IMR-90 (cell line): ENCODE results near the gene LHPP. TPM values are rescaled to one million over a fixed set of nuclear protein-coding genes. Genes with fewer than 3 reads are reported as not detected.

Experiments used
- ATAC-seq: fragments of 200-7000 bp; cut with Tn5 transposase; 2 replicates; pipeline ENCODE4 v1.9.1; 2020; ENCODE audit warnings: low read depth, mild to moderate bottlenecking, moderate library complexity
- BruUV-seq: library from RNA; stranded (reverse); fragments of 400-500 nt; replicated peaks from 2 replicates; lab custom pipeline; 2021; lab: Mats Ljungman, UMichigan
- CTCF ChIA-PET: fragments of 300-600 bp; formaldehyde crosslinking; extraction: SDS; loops from one replicate; lab custom pipeline; 2021; ENCODE audit warnings: antibody characterized with exemption; lab: Yijun Ruan, JAX
- POLR2A ChIA-PET: fragments of 300-600 bp; sonication (Branson Sonifier 250); formaldehyde crosslinking; loops from one replicate; lab custom pipeline; 2022; ENCODE audit warnings: antibody characterized with exemption; ENCODE audit not compliant: unreplicated experiment; lab: Charles Lee
- DNase-seq: peaks from one replicate; pipeline ENCODE4 v3.0.0; 2013
- H2AFZ ChIP-seq: replicated peaks from 2 replicates; pipeline ENCODE3; 2013; ENCODE audit warnings: low read length, mild to moderate bottlenecking; ENCODE audit not compliant: poor library complexity
- H2AK5ac ChIP-seq: 2 replicates; pipeline ENCODE4 v1.6.1; 2013; ENCODE audit warnings: low read depth, low read length, inconsistent platforms
- H2AK9ac ChIP-seq: replicated peaks from 2 replicates; pipeline ENCODE3; 2013; ENCODE audit warnings: mild to moderate bottlenecking, low read depth, low read length, moderate library complexity; ENCODE audit not compliant: poor library complexity
- H2BK120ac ChIP-seq: 2 replicates; pipeline ENCODE4 v1.6.1; 2013; ENCODE audit warnings: low read depth, low read length, inconsistent platforms
- H2BK15ac ChIP-seq: 3 replicates; pipeline ENCODE4 v1.6.1; 2013; ENCODE audit warnings: low read depth, low read length, inconsistent platforms
- H2BK20ac ChIP-seq: 2 replicates; pipeline ENCODE4 v1.6.1; 2013; ENCODE audit warnings: low read depth, mild to moderate bottlenecking, inconsistent platforms, low read length, moderate library complexity
- H2BK5ac ChIP-seq: 2 replicates; pipeline ENCODE4 v1.6.1; 2013; ENCODE audit warnings: mild to moderate bottlenecking, low read depth, low read length, inconsistent platforms; ENCODE audit not compliant: poor library complexity, severe bottlenecking
- H3K14ac ChIP-seq: replicated peaks from 2 replicates; pipeline ENCODE4 v1.6.1; 2013; ENCODE audit warnings: low read depth, low read length, inconsistent platforms
- H3K18ac ChIP-seq: 2 replicates; pipeline ENCODE4 v1.6.1; 2013; ENCODE audit warnings: low read depth, low read length, control low read depth
- H3K23ac ChIP-seq: 2 replicates; pipeline ENCODE4 v1.6.1; 2013; ENCODE audit warnings: low read depth, low read length, inconsistent platforms
- H3K27ac ChIP-seq: 2 replicates; pipeline ENCODE4 v1.5.1; 2013; ENCODE audit warnings: mild to moderate bottlenecking, control low read depth, low read length; ENCODE audit not compliant: insufficient read depth
- H3K27me3 ChIP-seq: 2 replicates; pipeline ENCODE4 v1.6.1; 2013; ENCODE audit warnings: low read length; ENCODE audit not compliant: control insufficient read depth, insufficient read depth
- H3K36me3 ChIP-seq: 2 replicates; pipeline ENCODE4 v1.6.1; 2013; ENCODE audit warnings: low read length, mixed read lengths; ENCODE audit not compliant: control insufficient read depth, insufficient read depth
- H3K4ac ChIP-seq: 2 replicates; pipeline ENCODE4 v1.6.1; 2013; ENCODE audit warnings: low read depth, low read length, inconsistent platforms
- H3K4me1 ChIP-seq: 2 replicates; pipeline ENCODE4 v1.6.1; 2013; ENCODE audit warnings: low read length, mixed read lengths; ENCODE audit not compliant: control insufficient read depth, insufficient read depth
- H3K4me2 ChIP-seq: 2 replicates; pipeline ENCODE4 v1.6.1; 2013; ENCODE audit warnings: low read depth, mild to moderate bottlenecking, control low read depth, low read length, moderate library complexity
- H3K4me3 ChIP-seq: 2 replicates; pipeline ENCODE4 v1.5.1; 2013; ENCODE audit warnings: low read depth, mild to moderate bottlenecking, control low read depth, low read length, moderate library complexity; ENCODE audit not compliant: insufficient read depth
- H3K56ac ChIP-seq: 2 replicates; pipeline ENCODE4 v1.6.1; 2013; ENCODE audit warnings: low read length, inconsistent platforms; ENCODE audit not compliant: insufficient read depth; ENCODE audit errors: extremely low read depth
- H3K79me1 ChIP-seq, 2 experiments: 2 replicates each; pipeline ENCODE4 v1.6.1; 2013; ENCODE audit warnings: low read length in 2 of 2, inconsistent platforms in 1 of 2, low read depth in 1 of 2
- H3K9ac ChIP-seq: 2 replicates; pipeline ENCODE4 v1.6.1; 2013; ENCODE audit warnings: low read depth, low read length, control low read depth
- H3K9me1 ChIP-seq: 2 replicates; pipeline ENCODE4 v1.6.1; 2013; ENCODE audit warnings: low read length, inconsistent platforms; ENCODE audit not compliant: insufficient read depth
- H3K9me3 ChIP-seq: 2 replicates; pipeline ENCODE4 v1.6.1; 2013; ENCODE audit warnings: low read length; ENCODE audit not compliant: control insufficient read depth, insufficient read depth
- H4K20me1 ChIP-seq: 2 replicates; pipeline ENCODE4 v1.6.1; 2013; ENCODE audit warnings: low read length, inconsistent platforms; ENCODE audit not compliant: insufficient read depth
- H4K5ac ChIP-seq: 2 replicates; pipeline ENCODE4 v1.6.1; 2013; ENCODE audit warnings: mild to moderate bottlenecking, low read depth, low read length, control low read depth
- H4K8ac ChIP-seq, 2 experiments: 2 replicates each; pipeline ENCODE4 v1.6.1; 2013; ENCODE audit warnings: low read depth in 2 of 2, low read length in 2 of 2, control low read depth in 1 of 2, inconsistent platforms in 1 of 2
- H4K91ac ChIP-seq: 2 replicates; pipeline ENCODE4 v1.6.1; 2013; ENCODE audit warnings: low read depth, low read length, inconsistent platforms; ENCODE audit not compliant: insufficient read depth
- BHLHE40 ChIP-seq: fragments of 150-350 bp; IDR thresholded peaks from 2 replicates; pipeline ENCODE4 v1.6.1; 2016; ENCODE audit warnings: mild to moderate bottlenecking, low read depth, low read length
- CEBPB ChIP-seq: IDR thresholded peaks from 2 replicates; pipeline ENCODE4 v1.6.1; 2012; ENCODE audit warnings: low read depth, low read length, improper control_type of control experiment
- CHD1 ChIP-seq: IDR thresholded peaks from 2 replicates; pipeline ENCODE4 v1.6.1; 2012; ENCODE audit warnings: low read depth, low read length, improper control_type of control experiment
- FOS ChIP-seq: fragments of 150-350 bp; IDR thresholded peaks from 2 replicates; pipeline ENCODE4 v1.6.1; 2016; ENCODE audit warnings: low read depth, low read length
- MAFK ChIP-seq: IDR thresholded peaks from 2 replicates; pipeline ENCODE4 v1.6.1; 2012; ENCODE audit warnings: low read depth, low read length, improper control_type of control experiment
- MAZ ChIP-seq: IDR thresholded peaks from 2 replicates; pipeline ENCODE4 v1.6.1; 2012; ENCODE audit warnings: low read depth, mild to moderate bottlenecking, low read length, improper control_type of control experiment, moderate library complexity, borderline replicate concordance
- NFE2L2 ChIP-seq: fragments of 150-350 bp; IDR thresholded peaks from 2 replicates; pipeline ENCODE4 v1.6.1; 2016; ENCODE audit warnings: low read depth, mild to moderate bottlenecking, low read length
- POLR2A ChIP-seq: IDR thresholded peaks from 2 replicates; pipeline ENCODE4 v1.6.1; 2012; ENCODE audit warnings: mild to moderate bottlenecking, low read depth, low read length
- RAD21 ChIP-seq: IDR thresholded peaks from 2 replicates; pipeline ENCODE4 v1.6.1; 2012; ENCODE audit warnings: low read length, improper control_type of control experiment
- RCOR1 ChIP-seq: IDR thresholded peaks from 2 replicates; pipeline ENCODE4 v1.6.1; 2012; ENCODE audit warnings: mild to moderate bottlenecking, low read length, improper control_type of control experiment; ENCODE audit not compliant: insufficient replicate concordance
- RFX5 ChIP-seq: IDR thresholded peaks from 2 replicates; pipeline ENCODE4 v1.8.0; 2012; ENCODE audit warnings: low read depth, mild to moderate bottlenecking, low read length, moderate library complexity
- SMC3 ChIP-seq: fragments of 150-350 bp; IDR thresholded peaks from 2 replicates; pipeline ENCODE4 v1.6.1; 2016; ENCODE audit warnings: low read depth, mild to moderate bottlenecking, antibody characterized with exemption, low read length, moderate library complexity
- WGBS, 2 experiments: methylation state at CpG; one replicate each; pipeline versions ENCODE4 v1.1.5 to v1.1.7; 2013; ENCODE audit warnings: missing lambda C conversion rate in 2 of 2; ENCODE audit not compliant: insufficient read length in 1 of 2; ENCODE audit errors: extremely low coverage in 2 of 2; 5-methylcytosine and 5-hydroxymethylcytosine counted together
- dilution Hi-C: fragments of 300-500 bp; cut with HindIII; formaldehyde crosslinking; loops from one replicate; pipeline ENCODE4 v1.14.3; 2018; ENCODE audit warnings: low sequenced_read_pairs; ENCODE audit not compliant: unreplicated experiment
- in situ Hi-C: fragments of 300-500 bp; cut with MboI; formaldehyde crosslinking; loops from 3 replicates; pipeline ENCODE4 v1.14.3; 2019; ENCODE audit warnings: low sequenced_read_pairs, inconsistent platforms, mixed read lengths
- intact Hi-C: fragments of 100-400 bp; cut with micrococcal nuclease; formaldehyde crosslinking; loops from 2 replicates; pipeline ENCODE4 v1.10.0; 2022
- polyA plus RNA-seq, 3 experiments: library from polyadenylated mRNA; depleted of rRNA; stranded (reverse); fragments of >200 nt; gene quantifications; 2 replicates each; pipeline ENCODE4 v1.2.3, GENCODE V29; 2012; ENCODE audit warnings: low replicate concordance in 1 of 3
- total RNA-seq: library from RNA; depleted of rRNA; stranded (reverse); fragments of >200 nt; gene quantifications from 2 replicates; pipeline ENCODE4 v1.2.3, GENCODE V29; 2012
- TF ChIP-seq, protein P1 (sequence below): conservative IDR thresholded peaks from 2 replicates; pipeline ENCODE4 v1.5.1; 2012; ENCODE audit warnings: mild to moderate bottlenecking, low read depth, low read length, improper control_type of control experiment
- TF ChIP-seq, protein P2 (sequence below): fragments of 150-350 bp; IDR thresholded peaks from 2 replicates; pipeline ENCODE4 v1.6.1; 2017; ENCODE audit warnings: mild to moderate bottlenecking, antibody characterized with exemption, low read length, low read depth
- TF ChIP-seq, protein P3 (sequence below): fragments of 150-350 bp; IDR thresholded peaks from 2 replicates; pipeline ENCODE4 v1.6.1; 2016; ENCODE audit warnings: low read depth, mild to moderate bottlenecking, low read length, moderate library complexity, borderline replicate concordance

LHPP gene
- total and polyA plus RNA-seq, 2 of the 4 experiments (the other 2 are of a cell fraction) = 2.7 to 8.3 TPM

DNA sequence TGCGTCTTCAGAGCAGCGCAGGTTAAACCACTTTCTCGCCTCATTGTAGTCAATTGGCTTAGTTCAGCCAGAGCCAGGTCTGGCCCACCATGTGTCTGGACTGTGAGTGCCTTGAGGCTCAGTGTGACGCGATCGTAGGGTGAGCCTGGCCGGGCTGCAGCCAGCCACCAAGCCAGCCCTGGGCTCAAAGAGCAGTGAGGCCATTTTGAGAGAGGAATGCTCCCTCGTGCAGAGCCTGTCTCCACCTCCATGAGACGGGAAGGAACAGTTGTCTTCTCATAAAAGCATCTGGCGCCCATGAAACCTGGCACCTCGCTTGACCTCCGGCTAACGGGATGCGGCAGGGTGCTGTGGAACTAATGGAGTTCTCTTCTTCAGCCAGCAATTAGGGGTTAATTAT lies 34.5 kb downstream of the LHPP start:
- no peak for DNase-seq
- Histone ChIP-seq H3K14ac (no peak overlapping the region), H2AK9ac (no peak overlapping the region), H3K4me1 (no peaks in the 10 kb centered on the region), H4K8ac (no peak overlapping the region), H3K56ac (no peak overlapping the region), H2BK5ac (no peak overlapping the region), H3K27me3 (no peaks in the 10 kb centered on the region), H4K20me1 (no peaks in the 10 kb centered on the region), H4K91ac (no peak overlapping the region), H3K4me2 (no peak overlapping the region), H2AK5ac (no peak overlapping the region), H3K9me1 (no peaks in the 10 kb centered on the region), H3K36me3 (no peaks in the 10 kb centered on the region), H3K9me3 (0 out of 2 replicates have a peak, but pooled peaks cover 2% of the 10 kb centered on the region), H3K18ac (no peak overlapping the region), H2BK120ac (no peak overlapping the region), H2BK20ac (no peak overlapping the region), H2BK15ac (no peak overlapping the region), H3K79me1 (no peaks in the 10 kb centered on the region), H3K4ac (no peak overlapping the region), H3K27ac (no peak overlapping the region), H3K4me3 (no peak overlapping the region), H4K5ac (no peak overlapping the region), H3K9ac (no peak overlapping the region), H3K23ac (no peak overlapping the region), H2AFZ (no peak overlapping the region)
- intact Hi-C loops (no loop called here), in situ Hi-C loops (no loop called here), dilution Hi-C loops (no loop called here)
- ChIA-PET CTCF (no interaction called here), POLR2A (no interaction called here)
- TF ChIP-seq MAFK (no peak), NFE2L2 (no peak), CEBPB (no peak), POLR2A (no peak), BHLHE40 (no peak), MAZ (no peak), RFX5 (no peak), RCOR1 (no peak), SMC3 (no peak), RAD21 (no peak), CHD1 (no peak), FOS (no peak)
- TF ChIP-seq, protein P1, sequence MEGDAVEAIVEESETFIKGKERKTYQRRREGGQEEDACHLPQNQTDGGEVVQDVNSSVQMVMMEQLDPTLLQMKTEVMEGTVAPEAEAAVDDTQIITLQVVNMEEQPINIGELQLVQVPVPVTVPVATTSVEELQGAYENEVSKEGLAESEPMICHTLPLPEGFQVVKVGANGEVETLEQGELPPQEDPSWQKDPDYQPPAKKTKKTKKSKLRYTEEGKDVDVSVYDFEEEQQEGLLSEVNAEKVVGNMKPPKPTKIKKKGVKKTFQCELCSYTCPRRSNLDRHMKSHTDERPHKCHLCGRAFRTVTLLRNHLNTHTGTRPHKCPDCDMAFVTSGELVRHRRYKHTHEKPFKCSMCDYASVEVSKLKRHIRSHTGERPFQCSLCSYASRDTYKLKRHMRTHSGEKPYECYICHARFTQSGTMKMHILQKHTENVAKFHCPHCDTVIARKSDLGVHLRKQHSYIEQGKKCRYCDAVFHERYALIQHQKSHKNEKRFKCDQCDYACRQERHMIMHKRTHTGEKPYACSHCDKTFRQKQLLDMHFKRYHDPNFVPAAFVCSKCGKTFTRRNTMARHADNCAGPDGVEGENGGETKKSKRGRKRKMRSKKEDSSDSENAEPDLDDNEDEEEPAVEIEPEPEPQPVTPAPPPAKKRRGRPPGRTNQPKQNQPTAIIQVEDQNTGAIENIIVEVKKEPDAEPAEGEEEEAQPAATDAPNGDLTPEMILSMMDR = no peak
- TF ChIP-seq, protein P2, sequence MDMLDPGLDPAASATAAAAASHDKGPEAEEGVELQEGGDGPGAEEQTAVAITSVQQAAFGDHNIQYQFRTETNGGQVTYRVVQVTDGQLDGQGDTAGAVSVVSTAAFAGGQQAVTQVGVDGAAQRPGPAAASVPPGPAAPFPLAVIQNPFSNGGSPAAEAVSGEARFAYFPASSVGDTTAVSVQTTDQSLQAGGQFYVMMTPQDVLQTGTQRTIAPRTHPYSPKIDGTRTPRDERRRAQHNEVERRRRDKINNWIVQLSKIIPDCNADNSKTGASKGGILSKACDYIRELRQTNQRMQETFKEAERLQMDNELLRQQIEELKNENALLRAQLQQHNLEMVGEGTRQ = no peak
- TF ChIP-seq, protein P3, sequence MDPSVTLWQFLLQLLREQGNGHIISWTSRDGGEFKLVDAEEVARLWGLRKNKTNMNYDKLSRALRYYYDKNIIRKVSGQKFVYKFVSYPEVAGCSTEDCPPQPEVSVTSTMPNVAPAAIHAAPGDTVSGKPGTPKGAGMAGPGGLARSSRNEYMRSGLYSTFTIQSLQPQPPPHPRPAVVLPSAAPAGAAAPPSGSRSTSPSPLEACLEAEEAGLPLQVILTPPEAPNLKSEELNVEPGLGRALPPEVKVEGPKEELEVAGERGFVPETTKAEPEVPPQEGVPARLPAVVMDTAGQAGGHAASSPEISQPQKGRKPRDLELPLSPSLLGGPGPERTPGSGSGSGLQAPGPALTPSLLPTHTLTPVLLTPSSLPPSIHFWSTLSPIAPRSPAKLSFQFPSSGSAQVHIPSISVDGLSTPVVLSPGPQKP = no peak
- 83% methylated on average over 3 of the region's 14 CpGs; no CpG with 5 or more reads in 1 of the 2 experiments for WGBS, 2 experiments
- no peak for ATAC-seq
- no TSS peak for BruUV-seq
